Caco-2 (cell line): ENCODE results near the gene ALK. TPM values are rescaled to one million over a fixed set of nuclear protein-coding genes. Genes with fewer than 3 reads are reported as not detected.

Experiments used
- BruUV-seq: library from RNA; stranded (reverse); fragments of 400-500 nt; replicated peaks from 2 replicates; lab custom pipeline; 2021; lab: Mats Ljungman, UMichigan
- CTCF ChIA-PET: fragments of 300-600 bp; sonication (Branson Sonifier 250); formaldehyde crosslinking; loops from one replicate; lab custom pipeline; 2022; ENCODE audit warnings: antibody characterized with exemption; lab: Charles Lee
- POLR2A ChIA-PET: fragments of 300-600 bp; sonication (Branson Sonifier 250); formaldehyde crosslinking; loops from one replicate; lab custom pipeline; 2022; ENCODE audit warnings: antibody characterized with exemption; lab: Charles Lee
- DNase-seq, 2 experiments: peaks; one replicate each; pipeline versions ENCODE4 v3.0.0 to v3.0.0-alpha.2; 2020 to 2022
- H3K27me3 ChIP-seq: replicated peaks from 2 replicates; pipeline ENCODE4 v1.6.0; 2011; ENCODE audit warnings: low read length; ENCODE audit not compliant: control insufficient read depth, insufficient read depth
- H3K36me3 ChIP-seq: 2 replicates; pipeline ENCODE4 v1.5.1; 2011; ENCODE audit warnings: low read length; ENCODE audit not compliant: control insufficient read depth, insufficient read depth
- H3K4me1 ChIP-seq: fragments of 250-450 bp; sonication (Bioruptor Pico); 2 replicates; pipeline ENCODE4 v1.5.1; 2020; ENCODE audit warnings: mild to moderate bottlenecking
- H3K4me3 ChIP-seq: 2 replicates; pipeline ENCODE4 v1.5.1; 2011; ENCODE audit warnings: low read depth, mild to moderate bottlenecking, control low read depth, low read length
- H3K9me3 ChIP-seq: fragments of 250-450 bp; sonication (Bioruptor Pico); 2 replicates; pipeline ENCODE4 v1.5.1; 2020; ENCODE audit warnings: mild to moderate bottlenecking, moderate library complexity
- H3K27ac Mint-ChIP-seq: one replicate; pipeline ENCODE4 v1.8.0; 2022; ENCODE audit warnings: mixed read lengths; ENCODE audit not compliant: unreplicated experiment
- H3K27me3 Mint-ChIP-seq: one replicate; pipeline ENCODE4 v1.8.0; 2022; ENCODE audit warnings: mixed read lengths; ENCODE audit not compliant: insufficient read depth, unreplicated experiment
- H3K36me3 Mint-ChIP-seq: one replicate; pipeline ENCODE4 v1.8.0; 2022; ENCODE audit warnings: mild to moderate bottlenecking, mixed read lengths; ENCODE audit not compliant: insufficient read depth, unreplicated experiment
- H3K4me1 Mint-ChIP-seq: one replicate; pipeline ENCODE4 v1.8.0; 2022; ENCODE audit warnings: low read depth, mixed read lengths; ENCODE audit not compliant: unreplicated experiment
- H3K4me3 Mint-ChIP-seq: one replicate; pipeline ENCODE4 v1.8.0; 2022; ENCODE audit warnings: mild to moderate bottlenecking, moderate library complexity, mixed read lengths; ENCODE audit not compliant: unreplicated experiment
- H3K9me3 Mint-ChIP-seq: one replicate; pipeline ENCODE4 v1.8.0; 2022; ENCODE audit warnings: mixed read lengths; ENCODE audit not compliant: unreplicated experiment
- CTCF ChIP-seq, 2 experiments: fragments of 200-600 bp in 1 of 2; IDR thresholded peaks; 1 replicate in 1 of 2; 2 replicates in 1 of 2; pipeline versions ENCODE4 v1.5.1 to v1.8.0; 2011 to 2022; ENCODE audit warnings: antibody characterized with exemption in 1 of 2, control low read depth in 1 of 2, inconsistent platforms in 1 of 2, low read depth in 1 of 2, low read length in 1 of 2, mild to moderate bottlenecking in 1 of 2, moderate library complexity in 1 of 2; ENCODE audit not compliant: insufficient read depth in 1 of 2, severe bottlenecking in 1 of 2, unreplicated experiment in 1 of 2
- intact Hi-C: fragments of 100-400 bp; cut with micrococcal nuclease; formaldehyde crosslinking; loops from one replicate; pipeline ENCODE4 v1.10.0; 2022; ENCODE audit not compliant: unreplicated experiment
- total RNA-seq: library from RNA; stranded (reverse); gene quantifications from 2 replicates; pipeline ENCODE4 v1.2.3, GENCODE V29; 2022

Gene ALK
- total RNA-seq, 1 experiment from 2014 or later: 0.11 TPM

- H3K36me3 Mint-ChIP-seq: no peaks in the 10 kb centered on the region
- no peaks in the 10 kb centered on the region for H3K9me3 Mint-ChIP-seq
- H3K4me1 Mint-ChIP-seq: no peaks in the 10 kb centered on the region
- Histone ChIP-seq H3K27me3 (0 out of 2 replicates have a peak, but pooled peaks cover 1% of the 10 kb centered on the region), H3K9me3 (no peaks in the 10 kb centered on the region), H3K4me1 (peaks cover 4% of the 10 kb centered on the region; the same call in 1 of the 2 replicates), H3K4me3 (no peak overlapping the region), H3K36me3 (no peaks in the 10 kb centered on the region)
- ChIA-PET CTCF (no interaction called here), POLR2A (no interaction called here)
- no peak for TF ChIP-seq CTCF (IDR thresholded peaks at IDR 0.05; ENCODE audit: insufficient read depth in 1 of 2, low read depth in 1 of 2, low read length in 1 of 2, severe bottlenecking in 1 of 2, unreplicated experiment in 1 of 2)
- BruUV-seq: no TSS peak
- no peak overlapping the region for H3K4me3 Mint-ChIP-seq
- no peak overlapping the region for H3K27ac Mint-ChIP-seq
- H3K27me3 Mint-ChIP-seq: peaks cover 11% of the 10 kb centered on the region
- intact Hi-C loops: no loop called here
- DNase-seq: no peak
These were observed 304.0 kb downstream of the ALK start for GRCh38 chr2:29617351-29617750.

DNA sequence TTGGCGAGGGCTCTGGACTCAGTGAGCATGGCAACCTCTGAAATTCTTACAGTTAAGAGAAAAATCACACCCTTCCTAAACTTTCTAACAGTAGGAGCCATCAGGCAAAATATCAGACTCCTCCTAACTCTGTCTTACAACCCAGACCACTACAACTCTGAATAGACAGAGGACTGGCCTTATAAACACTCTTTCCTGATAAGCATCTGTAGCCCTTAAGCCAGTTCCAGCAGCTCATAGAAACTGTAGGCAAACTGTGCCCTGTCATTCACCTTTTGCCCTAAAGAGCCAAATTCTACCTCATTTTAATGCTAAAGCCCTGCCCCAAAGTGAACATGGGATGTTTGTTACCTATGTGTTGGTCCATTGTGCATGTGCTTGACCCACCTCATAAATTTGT, 304.8 kb downstream of the ALK start:
- Histone ChIP-seq H3K4me3 (no peak overlapping the region), H3K9me3 (no peaks in the 10 kb centered on the region), H3K27me3 (0 out of 2 replicates have a peak, but pooled peaks cover 1% of the 10 kb centered on the region), H3K4me1 (peaks cover 4% of the 10 kb centered on the region; the same call in 1 of the 2 replicates), H3K36me3 (no peaks in the 10 kb centered on the region)
- no peak for DNase-seq
- H3K9me3 Mint-ChIP-seq: no peaks in the 10 kb centered on the region
- peaks cover 14% of the 10 kb centered on the region for H3K27me3 Mint-ChIP-seq
- no peak overlapping the region for H3K4me3 Mint-ChIP-seq
- no peak for TF ChIP-seq CTCF (IDR thresholded peaks at IDR 0.05; ENCODE audit: insufficient read depth in 1 of 2, low read depth in 1 of 2, low read length in 1 of 2, severe bottlenecking in 1 of 2, unreplicated experiment in 1 of 2)
- no peak overlapping the region for H3K27ac Mint-ChIP-seq
- CTCF ChIA-PET: no interaction called here
- POLR2A ChIA-PET: no interaction called here
- intact Hi-C loops: no loop called here
- no peaks in the 10 kb centered on the region for H3K4me1 Mint-ChIP-seq
- BruUV-seq: no TSS peak
- no peaks in the 10 kb centered on the region for H3K36me3 Mint-ChIP-seq

DNA sequence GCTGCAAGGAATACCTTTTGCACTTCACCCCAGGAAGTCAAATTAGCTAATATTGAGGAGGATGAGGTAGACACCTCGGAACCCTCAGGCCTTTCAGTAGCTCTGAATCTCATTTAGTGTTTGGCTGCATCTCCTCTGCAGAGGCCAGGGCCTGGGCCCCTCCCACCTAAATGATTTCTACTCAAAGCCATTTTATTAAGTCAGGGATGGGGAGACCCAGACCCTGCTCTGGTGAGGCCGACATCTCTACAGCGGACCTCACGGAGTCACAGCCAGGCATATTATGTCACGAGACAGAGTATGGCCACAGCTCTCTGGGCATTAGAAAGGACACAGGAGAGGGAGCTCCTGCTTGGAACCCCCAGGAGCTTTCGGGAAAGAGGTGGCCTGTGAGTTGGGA, 305.5 kb downstream of the ALK start:
- POLR2A ChIA-PET: no interaction called here
- no peak for DNase-seq
- Histone ChIP-seq H3K27me3 (0 out of 2 replicates have a peak, but pooled peaks cover 1% of the 10 kb centered on the region), H3K9me3 (no peaks in the 10 kb centered on the region), H3K36me3 (no peaks in the 10 kb centered on the region), H3K4me3 (no peak overlapping the region), H3K4me1 (peaks cover 4% of the 10 kb centered on the region; the same call in 1 of the 2 replicates)
- CTCF ChIA-PET: no interaction called here
- intact Hi-C loops: no loop called here
- no peak overlapping the region for H3K4me3 Mint-ChIP-seq
- no peak overlapping the region for H3K27ac Mint-ChIP-seq
- no TSS peak for BruUV-seq
- no peaks in the 10 kb centered on the region for H3K36me3 Mint-ChIP-seq
- H3K9me3 Mint-ChIP-seq: no peaks in the 10 kb centered on the region
- TF ChIP-seq CTCF (IDR thresholded peaks at IDR 0.05; ENCODE audit: insufficient read depth in 1 of 2, low read depth in 1 of 2, low read length in 1 of 2, severe bottlenecking in 1 of 2, unreplicated experiment in 1 of 2): no peak
- H3K27me3 Mint-ChIP-seq: peaks cover 14% of the 10 kb centered on the region
- H3K4me1 Mint-ChIP-seq: no peaks in the 10 kb centered on the region
